Stomach (tissue), 9 donors: ENCODE data around the gene USHBP1. TPM values are rescaled to one million over a fixed set of nuclear protein-coding genes. Genes with fewer than 3 reads are reported as not detected.

Source experiments
- DNase-seq, 2 donors: peaks; one replicate each; pipeline versions ENCODE4 v3.0.0 to v3.0.0-alpha.2; 2013 to 2019
- H3K27ac ChIP-seq, 5 donors: fragments of 200-600 bp in 4 of 5; sonication (generic) in 4 of 5; one replicate each; pipeline ENCODE4 v1.5.1; 2013 to 2019; ENCODE audit warnings: mild to moderate bottlenecking in 1 of 5, moderate library complexity in 1 of 5
- H3K27me3 ChIP-seq, 3 donors: fragments of 200-600 bp; sonication (generic); one replicate each; pipeline ENCODE4 v1.5.1; 2017 to 2019; ENCODE audit warnings: mixed run types in 1 of 3
- H3K36me3 ChIP-seq, 4 donors: fragments of 200-600 bp; sonication (generic); 1 replicate in 3 of 4; 2 replicates in 1 of 4; pipeline ENCODE4 v1.5.1; 2016 to 2019
- H3K4me1 ChIP-seq, 4 donors: fragments of 200-600 bp; sonication (generic); one replicate each; pipeline ENCODE4 v1.5.1; 2016 to 2019
- H3K4me3 ChIP-seq, 4 donors: fragments of 200-600 bp; sonication (generic) in 3 of 4; one replicate each; pipeline ENCODE4 v1.5.1; 2016 to 2019; ENCODE audit warnings: mild to moderate bottlenecking in 1 of 4
- H3K9me3 ChIP-seq, 4 donors: fragments of 200-600 bp; sonication (generic); one replicate each; pipeline ENCODE4 v1.5.1; 2016 to 2019
- CTCF ChIP-seq, 7 experiments: fragments of 450-650 bp in 4 of 7; fragments of 200-600 bp in 3 of 7; sonication (generic) in 3 of 7; IDR thresholded peaks; one replicate each; pipeline ENCODE4 v1.5.1; 2016 to 2019; ENCODE audit warnings: antibody characterized with exemption in 7 of 7, control low read depth in 2 of 7, mild to moderate bottlenecking in 1 of 7
- EP300 ChIP-seq: sonication (generic); formaldehyde crosslinking; IDR thresholded peaks from one replicate; pipeline ENCODE4 v1.6.1; 2017; ENCODE audit warnings: antibody characterized with exemption
- POLR2A ChIP-seq, 4 donors: fragments of 450-650 bp; IDR thresholded peaks; one replicate each; pipeline ENCODE4 v1.6.1; 2016; ENCODE audit warnings: antibody characterized with exemption in 4 of 4, control low read depth in 2 of 4, mild to moderate bottlenecking in 1 of 4, moderate library complexity in 1 of 4
- POLR2AphosphoS5 ChIP-seq, 3 donors: sonication (generic); formaldehyde crosslinking; IDR thresholded peaks; one replicate each; pipeline ENCODE4 v1.6.1; 2016; ENCODE audit warnings: antibody characterized with exemption in 3 of 3
- WGBS, 5 donors: extraction: QIAGEN DNeasy Blood & Tissue Kit in 3 of 5; methylation state at CpG; one replicate each; pipeline versions ENCODE4 v1.1.5 to v1.1.7; 2013 to 2018; 5-methylcytosine and 5-hydroxymethylcytosine counted together
- intact Hi-C: fragments of 100-400 bp; cut with DNase I; formaldehyde crosslinking; loops from one replicate; pipeline ENCODE4 v1.15.1; 2023; ENCODE audit warnings: low total_unique reads
- polyA plus RNA-seq, 3 donors: library from polyadenylated mRNA; stranded (reverse); fragments of 200-250 nt; gene quantifications; one replicate each; pipeline ENCODE4 v1.2.3, GENCODE V29; 2013
- total RNA-seq, 5 donors: library from RNA; depleted of rRNA; stranded (reverse); fragments of >200 nt; gene quantifications; one replicate each; pipeline versions ENCODE4 v1.1.0 to v1.2.3, GENCODE V29; 2014 to 2016
- donor health status: healthy with polysubstance abuse.
- donor health status: Bipolar disorder and iron deficiency.
- donor health status: healthy.

The USHBP1 gene
- total and polyA plus RNA-seq, 8 donors: 2.1 to 7.7 (median 3.8) TPM; not detected in 2

- Histone ChIP-seq H3K27ac (peak overlapping the region; percentile 89 to 92 (median 92)), H3K36me3 (peaks cover 0 to 2% (median 1%) of the 10 kb centered on the region in 4 donors), H3K9me3 (no peaks in the 10 kb centered on the region), H3K4me1 (peaks cover 40 to 83% (median 74%) of the 10 kb centered on the region in 4 donors), H3K4me3 (peak overlapping the region; percentile 65 to 85 (median 78)), H3K27me3 (no peaks in the 10 kb centered on the region)
- 5 to 15% (median 7%) methylated on average over 10 to 28 of the region's 28 CpGs for WGBS, 5 donors
- TF ChIP-seq POLR2AphosphoS5 (IDR thresholded peaks at IDR 0.05): no peak
- TF ChIP-seq POLR2A (IDR thresholded peaks at IDR 0.05): no peak
- no peak for TF ChIP-seq CTCF (IDR thresholded peaks at IDR 0.05)
- no peak for TF ChIP-seq EP300
- intact Hi-C loops: no loop called here
- DNase-seq: no peak
Observed at GRCh38 chr19:17306285-17306714, 41.8 kb upstream of the USHBP1 start.

GRCh38 chr19:17305517-17306284, 41.2 kb upstream of the USHBP1 start, which contains the start of gene MRPL34:
TSS of gene MRPL34 (plus strand) at chr19:17305872. CDS start at chr19:17305893, 21 bp downstream.
- TF ChIP-seq CTCF (IDR thresholded peaks at IDR 0.05): peak in 5 of 7 experiments; percentile 66 to 88 (median 83)
- peak in 2 of 3 donors; percentile 96 to 98 for TF ChIP-seq POLR2AphosphoS5 (IDR thresholded peaks at IDR 0.05)
- no peak for TF ChIP-seq EP300
- TF ChIP-seq POLR2A (IDR thresholded peaks at IDR 0.05): no peak
- H3K4me1 ChIP-seq: peaks cover 35 to 83% (median 71%) of the 10 kb centered on the region in 4 donors
- WGBS, 5 donors: 0 to 1% (median 0%) methylated on average over 23 to 55 of the region's 55 CpGs

GRCh38 chr19:17305216-17305516, 40.6 kb upstream of the USHBP1 start:
- Histone ChIP-seq H3K27ac (peak overlapping the region; percentile 70 to 92 (median 90)), H3K4me3 (peak overlapping the region; percentile 65 to 85 (median 78)), H3K4me1 (peaks cover 30 to 79% (median 67%) of the 10 kb centered on the region in 4 donors), H3K36me3 (peaks cover 0 to 14% (median 9%) of the 10 kb centered on the region in 4 donors), H3K27me3 (no peaks in the 10 kb centered on the region), H3K9me3 (no peaks in the 10 kb centered on the region)
- 0 to 40% (median 1%) methylated on average over 1 to 7 of the region's 7 CpGs for WGBS, 5 donors
- peak; percentile 36 for TF ChIP-seq EP300
- TF ChIP-seq POLR2A (IDR thresholded peaks at IDR 0.05): no peak
- no peak for DNase-seq
- intact Hi-C loops: no loop called here

More at GRCh38 chr19:17305517-17306284, 41.2 kb upstream of the USHBP1 start, which contains the start of gene MRPL34:
- Histone ChIP-seq H3K4me3 (peak within 1 kb of the TSS; percentile 65 to 85 (median 78)), H3K36me3 (peaks cover 0 to 8% (median 4%) of the 10 kb centered on the region in 4 donors), H3K27me3 (no peaks in the 10 kb centered on the region), H3K9me3 (no peaks in the 10 kb centered on the region), H3K27ac (peak within 1 kb of the TSS; percentile 89 to 92 (median 92))
- intact Hi-C loops: no loop called here
- DNase-seq: peak; percentile 99

GRCh38 chr19:17304386-17305215, 40.1 kb upstream of the USHBP1 start:
- TF ChIP-seq CTCF (IDR thresholded peaks at IDR 0.05): no peak
- TF ChIP-seq EP300: no peak
- no peak for TF ChIP-seq POLR2AphosphoS5 (IDR thresholded peaks at IDR 0.05)
- no peak for TF ChIP-seq POLR2A (IDR thresholded peaks at IDR 0.05)
- H3K9me3 ChIP-seq: no peaks in the 10 kb centered on the region
- no peaks in the 10 kb centered on the region for H3K27me3 ChIP-seq
- peaks cover 26 to 78% (median 62%) of the 10 kb centered on the region in 4 donors for H3K4me1 ChIP-seq
- WGBS, 5 donors: 60 to 66% (median 61%) methylated on average over 12 of the region's 12 CpGs
- intact Hi-C loops: no loop called here
- peaks cover 0 to 17% (median 11%) of the 10 kb centered on the region in 4 donors for H3K36me3 ChIP-seq
- DNase-seq: peak in 1 of 2 donors; percentile 53
- peak overlapping the region in 1 of 4 donors; percentile 65 for H3K4me3 ChIP-seq
- H3K27ac ChIP-seq: peak overlapping the region in 4 of 5 donors; percentile 89 to 92 (median 91)
